T-helper 9 cell (primary cell): Measurements from ENCODE around the gene XAGE5.
"Not testable (repeated sequence)": the region's sequence is repeated elsewhere in the genome, so short reads cannot be mapped to it uniquely, and the experiment has no call there.

ENCODE experiments used
- DNase-seq: peaks from one replicate; pipeline ENCODE4 v3.0.0-alpha.2; 2020
- total RNA-seq, 2 donors: gene quantifications; one replicate each; lab custom pipeline; 2026; lab: John Stamatoyannopoulos, UW

XAGE5 gene
- total RNA-seq = 0 reads per million in 2 donors

- no peak for DNase-seq
Observed at GRCh38 chrX:52811065-52811625, at the start of gene XAGE5. XAGE5 (plus strand) TSS chrX:52811287; CDS start chrX:52812567, 1,280 bp downstream.

GRCh38 chrX:52765983-52766382 is 45.1 kb upstream of the XAGE5 start:
- DNase-seq = not testable (repeated sequence)

DNA sequence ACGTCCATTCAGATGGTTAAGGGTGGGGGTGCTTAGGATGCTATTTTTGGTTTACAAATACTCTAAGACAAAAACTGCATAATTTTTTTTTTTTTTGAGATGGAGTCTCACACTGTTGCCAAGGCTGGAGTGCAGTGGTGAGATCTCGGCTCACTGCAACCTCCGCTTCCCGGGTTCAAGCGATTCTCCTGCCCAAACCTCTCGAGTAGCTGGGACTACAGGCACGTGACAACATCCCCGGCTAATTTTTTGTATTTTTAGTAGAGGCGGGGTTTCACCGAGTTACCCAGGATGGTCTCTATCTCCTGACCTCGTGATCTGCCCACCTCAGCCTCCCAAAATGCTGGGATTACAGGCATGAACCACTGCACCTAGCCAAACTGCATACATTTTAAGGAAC is 37.6 kb upstream of the XAGE5 start:
- not testable (repeated sequence) for DNase-seq

- not testable (repeated sequence) for DNase-seq
Observed at GRCh38 chrX:52797327-52797726, 13.8 kb upstream of the XAGE5 start, which contains the start of gene SPANXN5. SPANXN5 (minus strand) TSS chrX:52797427; CDS start chrX:52797348, 79 bp downstream.

DNA sequence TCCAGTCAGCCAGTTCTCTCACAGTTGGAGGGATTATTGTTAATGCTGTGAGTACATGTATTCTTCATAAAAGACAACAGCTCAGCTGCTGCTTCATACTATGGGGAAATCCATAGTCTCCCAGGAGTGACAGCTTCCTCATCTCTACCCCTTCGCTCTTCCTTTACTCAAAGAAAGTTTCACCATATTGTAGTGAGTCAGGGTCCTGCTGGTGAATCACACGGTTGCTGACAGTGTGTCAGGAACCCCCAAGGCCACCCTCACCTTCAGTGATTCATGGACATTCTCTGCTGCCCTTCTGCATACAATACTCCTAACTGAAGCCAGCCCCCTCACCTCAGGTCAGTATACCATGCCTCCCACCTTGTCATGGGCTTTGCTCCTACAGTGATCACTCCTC is 6.2 kb upstream of the XAGE5 start:
- not testable (repeated sequence) for DNase-seq

DNA sequence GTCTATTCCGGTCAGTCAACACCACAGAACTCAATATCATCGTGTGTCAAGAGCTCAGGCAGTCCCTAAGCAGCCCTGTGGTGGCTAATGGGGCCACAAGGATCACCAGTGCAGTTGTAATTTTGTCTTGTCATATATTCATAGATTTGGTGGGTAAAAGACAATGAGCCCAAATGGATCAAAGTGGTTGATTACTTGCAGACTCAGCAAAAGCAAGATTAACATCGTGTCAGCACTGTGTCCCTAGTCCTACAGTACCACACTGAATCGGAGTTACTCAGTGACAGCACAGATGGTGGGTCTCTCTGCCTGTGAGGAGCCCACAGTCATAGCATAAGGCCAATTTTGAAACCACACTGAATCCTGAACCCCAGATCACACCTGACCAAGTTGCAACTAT is 8.7 kb downstream of the XAGE5 start:
- no peak for DNase-seq

DNA sequence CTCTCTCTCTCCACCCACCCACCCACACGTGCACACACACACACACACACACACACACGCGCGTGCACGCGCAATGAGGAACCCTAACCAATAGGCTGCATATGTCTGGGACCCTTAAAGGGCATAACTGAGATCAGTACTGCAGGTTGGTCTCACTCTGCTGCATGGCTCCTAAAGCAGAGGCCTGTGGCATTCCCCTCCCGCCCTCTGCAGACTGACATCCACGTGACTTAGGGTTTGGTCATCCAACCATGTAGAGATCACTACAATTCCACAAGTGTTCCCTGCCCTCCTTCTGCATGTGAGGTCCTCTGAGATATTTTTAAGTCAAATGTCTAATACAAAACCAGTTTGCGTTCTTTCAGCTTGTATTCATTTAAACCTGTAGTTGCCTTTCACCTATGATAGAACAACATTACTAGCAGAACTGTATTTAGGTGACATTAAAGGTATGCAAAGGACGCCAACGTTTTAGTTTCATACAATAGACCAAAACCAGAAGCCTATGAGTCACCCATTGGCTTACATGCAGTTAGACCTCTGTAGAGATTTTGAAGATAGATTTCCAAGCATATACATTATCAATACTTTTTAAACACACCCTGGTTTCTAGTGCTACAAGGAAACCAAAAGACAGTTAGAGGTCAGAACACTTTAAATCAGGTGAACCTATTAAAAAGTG is 10.1 kb downstream of the XAGE5 start:
- DNase-seq = no peak

DNA sequence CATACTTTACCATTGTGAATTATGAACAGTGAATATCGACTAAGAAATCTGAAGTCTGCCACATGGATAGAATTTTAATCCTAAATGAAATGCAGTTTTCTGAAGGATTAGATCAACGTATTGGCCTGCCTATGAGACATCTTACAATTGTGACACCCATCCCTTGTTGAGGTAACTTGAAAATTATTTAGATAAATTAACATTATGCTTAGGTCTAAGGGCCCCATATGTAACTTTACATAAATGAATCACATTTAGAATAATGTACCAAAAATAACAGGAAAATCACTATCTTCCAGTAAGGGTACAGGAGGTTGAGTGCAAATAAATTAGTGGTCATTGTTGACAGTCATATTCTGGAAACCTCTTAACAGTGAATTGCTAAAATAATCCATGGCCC is 13.5 kb downstream of the XAGE5 start:
- DNase-seq = no peak

- no peak for DNase-seq
Observed at GRCh38 chrX:52830551-52830950, 19.5 kb downstream of the XAGE5 start.

DNA sequence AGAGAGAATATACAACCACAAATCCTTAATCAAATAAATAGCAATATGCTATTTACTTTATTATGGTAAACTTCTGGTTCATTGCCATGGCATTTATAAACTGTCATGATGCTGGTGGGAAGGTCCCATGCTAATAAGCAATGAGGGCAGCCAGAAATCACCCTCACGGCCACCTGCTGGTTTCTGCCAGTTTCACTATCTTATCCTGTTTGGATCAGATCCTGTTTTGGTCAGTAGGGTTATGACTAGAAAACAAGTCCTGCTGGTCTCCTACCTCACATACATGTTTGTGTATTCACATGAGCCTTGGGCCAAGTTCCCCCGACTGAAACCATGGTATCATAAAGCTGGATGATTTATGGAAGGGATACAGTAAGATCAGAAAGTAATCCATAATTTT is 28.1 kb downstream of the XAGE5 start:
- no peak for DNase-seq

- DNase-seq = not testable (repeated sequence)
Observed at GRCh38 chrX:52843619-52844018, 32.5 kb downstream of the XAGE5 start.

GRCh38 chrX:52852110-52852860 is 41.2 kb downstream of the XAGE5 start:
- no peak for DNase-seq

DNA sequence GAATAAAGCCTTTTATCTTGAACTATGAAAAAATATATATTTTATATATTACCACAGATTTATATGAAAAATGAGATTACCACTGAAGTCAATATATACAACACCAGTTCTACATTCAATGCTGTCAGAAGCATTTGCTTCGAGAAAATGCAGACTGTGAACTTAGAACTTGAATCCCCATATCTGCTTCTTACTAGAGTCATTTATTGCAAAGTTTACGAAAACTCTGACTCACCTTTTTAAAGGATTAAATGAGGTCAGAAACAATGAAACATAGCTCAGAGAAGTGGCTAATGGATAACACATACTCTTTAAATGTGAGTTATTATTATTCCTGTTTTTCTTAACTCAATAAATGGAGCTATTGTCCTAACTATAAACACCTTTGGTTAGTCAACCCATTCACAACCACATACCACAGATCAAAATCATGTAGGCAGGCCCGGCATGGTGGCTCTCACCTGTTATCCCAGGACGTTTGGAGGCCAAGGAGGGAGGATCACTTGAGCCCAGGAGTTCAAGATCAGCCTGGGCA is 46.0 kb downstream of the XAGE5 start:
- DNase-seq = not testable (repeated sequence)

GRCh38 chrX:52865343-52865998 is 54.4 kb downstream of the XAGE5 start:
- DNase-seq = no peak
